Heart left ventricle (tissue), 13 donors: ENCODE data around the gene TAGLN.

Experiments used
- POLR2A ChIP-seq, 2 donors: fragments of 450-650 bp; IDR thresholded peaks; one replicate each; pipeline ENCODE4 v1.6.1; 2017; ENCODE audit warnings: antibody characterized with exemption in 2 of 2, mild to moderate bottlenecking in 2 of 2, moderate library complexity in 2 of 2
- TF ChIP-seq, protein P1 (sequence below), 12 donors: fragments of 200-600 bp; sonication (generic) in 4 of 12; IDR thresholded peaks; one replicate each; pipeline versions ENCODE4 v1.5.0 to v1.8.0; 2018 to 2022; ENCODE audit warnings: antibody characterized with exemption in 12 of 12, mild to moderate bottlenecking in 5 of 12
- donor health status: ischemic (EF 13 %, LVEDD 7.1; RV severe dilation, severe dysfunction).
- donor health status: DM: no; HTN: yes; CAD: no.
- donor health status: DM: no; HTN: no; CAD: no.
- donor health status: ischemic (EF 25% LVEDD 6.9; RV normal size, moderate dysfunction).
- donor health status: ischemic (EF 25% LVEDD 5.7; RV mildly dilated, moderate dysfunction).
- donor health status: ischemic (EF 35%, LVEDD 5.7; RV mildly dilated, moderate dysfunction).
- donor health status: nonischemic (EF 11% LVEDD 7.7; RV severe dilation, severe dysfunction).
- donor health status: DM: yes; HTN: yes; CAD: no.
- donor health status: PGD.
- donor health status: ischemic (EF 29% LVEDD 5.4; RV normal size, mild dysfunction).
- donor health status: nonischemic (EF 23%, LVEDD 6.1; RV moderate dilation, normal function).

DNA sequence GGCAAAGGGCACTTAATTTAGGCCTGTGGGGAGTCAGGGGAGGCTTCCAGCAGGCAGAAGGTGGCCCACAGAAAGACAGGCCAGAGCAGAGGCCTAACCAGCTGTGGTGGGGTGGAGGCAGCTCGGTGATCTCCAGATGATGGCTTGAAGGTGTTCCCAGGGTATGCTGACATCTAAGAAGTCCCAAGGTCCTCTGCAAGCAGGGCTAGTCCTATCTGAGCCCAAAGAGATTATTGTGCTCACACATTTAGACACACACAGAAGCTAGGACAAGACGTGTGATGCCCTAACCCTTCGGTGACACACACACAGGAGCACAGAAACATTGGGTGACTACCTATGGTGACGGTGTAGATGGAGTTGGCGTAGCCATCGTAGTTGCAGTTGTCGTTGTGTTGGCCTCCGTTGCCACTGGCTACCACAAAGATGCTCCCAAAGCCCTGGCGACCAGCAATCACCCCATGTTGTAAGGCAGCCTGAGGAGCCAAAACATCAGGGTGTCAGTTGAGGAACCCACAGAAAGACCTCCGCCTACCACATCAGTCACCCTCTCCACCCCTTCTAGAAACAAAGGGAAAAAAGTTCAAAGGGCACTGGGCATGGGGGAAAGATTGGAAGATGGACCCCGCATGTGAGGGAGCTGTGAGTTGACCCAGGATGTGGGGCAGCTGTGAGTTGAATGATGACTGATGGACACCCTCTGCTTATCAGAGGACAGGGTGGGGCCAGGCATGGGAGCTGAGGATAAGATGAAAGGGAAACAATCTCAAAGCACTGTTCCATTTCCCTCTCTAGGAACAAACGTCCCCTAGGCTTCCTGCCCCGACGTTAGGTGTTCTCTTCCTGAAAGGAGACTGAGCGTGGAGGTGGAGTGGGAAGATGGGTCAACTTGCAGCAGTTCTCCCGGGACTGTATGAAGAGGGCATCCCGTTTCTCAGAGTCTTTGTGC, 24.8 kb downstream of the TAGLN start:
- no peak for TF ChIP-seq POLR2A (IDR thresholded peaks at IDR 0.05)
- TF ChIP-seq, protein P1, sequence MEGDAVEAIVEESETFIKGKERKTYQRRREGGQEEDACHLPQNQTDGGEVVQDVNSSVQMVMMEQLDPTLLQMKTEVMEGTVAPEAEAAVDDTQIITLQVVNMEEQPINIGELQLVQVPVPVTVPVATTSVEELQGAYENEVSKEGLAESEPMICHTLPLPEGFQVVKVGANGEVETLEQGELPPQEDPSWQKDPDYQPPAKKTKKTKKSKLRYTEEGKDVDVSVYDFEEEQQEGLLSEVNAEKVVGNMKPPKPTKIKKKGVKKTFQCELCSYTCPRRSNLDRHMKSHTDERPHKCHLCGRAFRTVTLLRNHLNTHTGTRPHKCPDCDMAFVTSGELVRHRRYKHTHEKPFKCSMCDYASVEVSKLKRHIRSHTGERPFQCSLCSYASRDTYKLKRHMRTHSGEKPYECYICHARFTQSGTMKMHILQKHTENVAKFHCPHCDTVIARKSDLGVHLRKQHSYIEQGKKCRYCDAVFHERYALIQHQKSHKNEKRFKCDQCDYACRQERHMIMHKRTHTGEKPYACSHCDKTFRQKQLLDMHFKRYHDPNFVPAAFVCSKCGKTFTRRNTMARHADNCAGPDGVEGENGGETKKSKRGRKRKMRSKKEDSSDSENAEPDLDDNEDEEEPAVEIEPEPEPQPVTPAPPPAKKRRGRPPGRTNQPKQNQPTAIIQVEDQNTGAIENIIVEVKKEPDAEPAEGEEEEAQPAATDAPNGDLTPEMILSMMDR (IDR thresholded peaks at IDR 0.05): no peak
